Measurements from ENCODE around the gene ZDHHC5. TPM values are rescaled to one million over a fixed set of nuclear protein-coding genes. Genes with fewer than 3 reads are reported as not detected.

The ZDHHC5 gene
- polyA plus RNA-seq, 1 donor (not counting 4 experiments of a cell fraction or from before 2014, with no cell fraction given), result 79.3 TPM

- no peak for DNase-seq (ENCODE audit: low read depth, low spot score)
- no peak overlapping the region for H3K4me2 ChIP-seq (ENCODE audit: control insufficient read depth, extremely low read depth, insufficient read depth, low read depth, low read length)
- H3K27ac ChIP-seq (ENCODE audit: control insufficient read depth, insufficient read depth, low read length), result no peak overlapping the region
- no peak overlapping the region for H2AFZ ChIP-seq (ENCODE audit: control insufficient read depth, low read length)
- TF ChIP-seq EZH2 (IDR thresholded peaks at IDR 0.05; ENCODE audit: low read length) (no peak), CTCF (optimal IDR thresholded peaks at IDR 0.05 in 1 of 3, IDR thresholded peaks at IDR 0.05 in 1 of 3, conservative IDR thresholded peaks at IDR 0.05 in 1 of 3; ENCODE audit: extremely low read depth in 1 of 3, insufficient read depth in 2 of 3, low read length in 3 of 3) (no peak)
- peaks cover 8% of the 10 kb centered on the region for H3K4me1 ChIP-seq (ENCODE audit: control insufficient read depth, extremely low read depth, insufficient read depth, low read length)
- dilution Hi-C loops (cut with MboI; ENCODE audit: extremely low pct_ligation_motif_present, low sequenced_read_pairs), result no loop called here
- H3K9me1 ChIP-seq (ENCODE audit: control insufficient read depth, extremely low read depth, insufficient read depth, low read length), result no peaks in the 10 kb centered on the region
- H3K27me3 ChIP-seq (ENCODE audit: control insufficient read depth, extremely low read depth, insufficient read depth, low read length), result no peaks in the 10 kb centered on the region
- H3K36me3 ChIP-seq (ENCODE audit: control insufficient read depth in 2 of 2, extremely low read depth in 1 of 2, insufficient read depth in 2 of 2, low read length in 2 of 2), result peaks cover 15 to 16% of the 10 kb centered on the region in 2 experiments
- H4K20me1 ChIP-seq (ENCODE audit: control insufficient read depth, extremely low read depth, insufficient read depth, low read length), result no peaks in the 10 kb centered on the region
- H3K9ac ChIP-seq (ENCODE audit: control insufficient read depth, extremely low read depth, insufficient read depth, low read length), result no peak overlapping the region
- no peaks in the 10 kb centered on the region for H3K9me3 ChIP-seq (ENCODE audit: control insufficient read depth, low read depth, low read length)
- no peak overlapping the region for H3K4me3 ChIP-seq (ENCODE audit: control insufficient read depth in 2 of 3, extremely low read depth in 1 of 3, insufficient read depth in 2 of 3, low read depth in 1 of 3, low read length in 3 of 3)
- FAIRE-seq, result no peak
- H3K79me2 ChIP-seq (ENCODE audit: control insufficient read depth, insufficient read depth, low read length), result peaks cover 16% of the 10 kb centered on the region
These were observed 77.3 kb downstream of the ZDHHC5 start for GRCh38 chr11:57745206-57745605.

- Histone ChIP-seq H3K9me1 (ENCODE audit: control insufficient read depth, extremely low read depth, insufficient read depth, low read length) (no peaks in the 10 kb centered on the region), H4K20me1 (ENCODE audit: control insufficient read depth, extremely low read depth, insufficient read depth, low read length) (no peaks in the 10 kb centered on the region), H3K4me2 (ENCODE audit: control insufficient read depth, extremely low read depth, insufficient read depth, low read depth, low read length) (no peak overlapping the region), H3K27ac (ENCODE audit: control insufficient read depth, insufficient read depth, low read length) (no peak overlapping the region), H3K79me2 (ENCODE audit: control insufficient read depth, insufficient read depth, low read length) (peaks cover 9% of the 10 kb centered on the region), H3K27me3 (ENCODE audit: control insufficient read depth, extremely low read depth, insufficient read depth, low read length) (no peaks in the 10 kb centered on the region), H3K4me3 (ENCODE audit: control insufficient read depth in 2 of 3, extremely low read depth in 1 of 3, insufficient read depth in 2 of 3, low read depth in 1 of 3, low read length in 3 of 3) (no peak overlapping the region), H3K4me1 (ENCODE audit: control insufficient read depth, extremely low read depth, insufficient read depth, low read length) (peaks cover 8% of the 10 kb centered on the region), H3K36me3 (ENCODE audit: control insufficient read depth in 2 of 2, extremely low read depth in 1 of 2, insufficient read depth in 2 of 2, low read length in 2 of 2) (peaks cover 15 to 16% of the 10 kb centered on the region in 2 experiments), H3K9me3 (ENCODE audit: control insufficient read depth, low read depth, low read length) (no peaks in the 10 kb centered on the region), H3K9ac (ENCODE audit: control insufficient read depth, extremely low read depth, insufficient read depth, low read length) (no peak overlapping the region), H2AFZ (ENCODE audit: control insufficient read depth, low read length) (no peak overlapping the region)
- TF ChIP-seq CTCF (optimal IDR thresholded peaks at IDR 0.05 in 1 of 3, IDR thresholded peaks at IDR 0.05 in 1 of 3, conservative IDR thresholded peaks at IDR 0.05 in 1 of 3; ENCODE audit: extremely low read depth in 1 of 3, insufficient read depth in 2 of 3, low read length in 3 of 3), result no peak
- no peak for TF ChIP-seq EZH2 (IDR thresholded peaks at IDR 0.05; ENCODE audit: low read length)
- FAIRE-seq (no peak), DNase-seq (ENCODE audit: low read depth, low spot score) (no peak)
- dilution Hi-C loops (cut with MboI; ENCODE audit: extremely low pct_ligation_motif_present, low sequenced_read_pairs), result no loop called here
These were observed 79.0 kb downstream of the ZDHHC5 start for GRCh38 chr11:57746920-57747319.

Small RNA genes lying within 50 kb of the gene (small RNA-seq; reads per million reads assigned to genes)
- gene MIR130A (ENCODE audit: insufficient read length in 3 of 3, low read depth in 3 of 3, low replicate concordance in 1 of 3) (1,218 to 20,754 (median 9,926) reads per million in 3 experiments), gene TMX2-CTNND1 (ENCODE audit: insufficient read length in 3 of 3, low read depth in 3 of 3, low replicate concordance in 1 of 3) (0 reads per million in 3 experiments)

Other genes with a start within 250 kb of the ZDHHC5 start
- 14.1 to 83.9 TPM (median 48.1 TPM) in 3 replicates for gene SLC43A3, start 241.0 kb upstream of the ZDHHC5 start, polyA plus RNA-seq
- 0.03 to 0.12 TPM in 2 of 3 replicates, not detected in the other for gene RTN4RL2, start 207.6 kb upstream of the ZDHHC5 start, polyA plus RNA-seq
- 0.45 to 0.91 TPM (median 0.75 TPM) in 3 replicates for gene SLC43A1, start 152.4 kb upstream of the ZDHHC5 start, polyA plus RNA-seq
- gene TIMM10, start 137.4 kb upstream of the ZDHHC5 start, polyA plus RNA-seq, result 65.7 to 92.2 TPM (median 70.9 TPM) in 3 replicates
- not detected in 3 replicates for gene SMTNL1, start 130.5 kb upstream of the ZDHHC5 start, polyA plus RNA-seq
- 56.6 to 91.9 TPM (median 83.0 TPM) in 3 replicates for gene UBE2L6, start 100.4 kb upstream of the ZDHHC5 start, polyA plus RNA-seq
- gene SERPING1, start 70.4 kb upstream of the ZDHHC5 start, polyA plus RNA-seq, result 12.8 to 21.9 TPM (median 14.4 TPM) in 3 replicates
- 0.05 to 0.14 TPM in 2 of 3 replicates, not detected in the other for gene YPEL4, start 18.2 kb upstream of the ZDHHC5 start, polyA plus RNA-seq
- 24.6 to 41.7 TPM (median 25.0 TPM) in 3 replicates for gene CLP1, start 10.4 kb upstream of the ZDHHC5 start, polyA plus RNA-seq
- gene MED19, start 44.1 kb downstream of the ZDHHC5 start, polyA plus RNA-seq, result 16.3 to 21.8 TPM (median 19.3 TPM) in 3 replicates
- 92.8 to 101 TPM (median 93.6 TPM) in 3 replicates for gene TMX2, start 44.5 kb downstream of the ZDHHC5 start, polyA plus RNA-seq
- 59.1 to 88.2 TPM (median 76.0 TPM) in 3 replicates for gene SELENOH, start 73.4 kb downstream of the ZDHHC5 start, polyA plus RNA-seq
- not detected in 3 replicates for gene BTBD18, start 83.7 kb downstream of the ZDHHC5 start, polyA plus RNA-seq
- 125 to 187 TPM (median 144 TPM) in 3 replicates for gene CTNND1, start 93.7 kb downstream of the ZDHHC5 start, polyA plus RNA-seq

Measured in keratinocyte (primary cell).